ENCODE data around the gene AGAP1. TPM values are rescaled to one million over a fixed set of nuclear protein-coding genes. Genes with fewer than 3 reads are reported as not detected.

Gene AGAP1
- total and polyA plus RNA-seq, 2 donors (not counting 3 experiments of a cell fraction or from before 2014, with no cell fraction given): 10.2 to 20.9 TPM

DNA sequence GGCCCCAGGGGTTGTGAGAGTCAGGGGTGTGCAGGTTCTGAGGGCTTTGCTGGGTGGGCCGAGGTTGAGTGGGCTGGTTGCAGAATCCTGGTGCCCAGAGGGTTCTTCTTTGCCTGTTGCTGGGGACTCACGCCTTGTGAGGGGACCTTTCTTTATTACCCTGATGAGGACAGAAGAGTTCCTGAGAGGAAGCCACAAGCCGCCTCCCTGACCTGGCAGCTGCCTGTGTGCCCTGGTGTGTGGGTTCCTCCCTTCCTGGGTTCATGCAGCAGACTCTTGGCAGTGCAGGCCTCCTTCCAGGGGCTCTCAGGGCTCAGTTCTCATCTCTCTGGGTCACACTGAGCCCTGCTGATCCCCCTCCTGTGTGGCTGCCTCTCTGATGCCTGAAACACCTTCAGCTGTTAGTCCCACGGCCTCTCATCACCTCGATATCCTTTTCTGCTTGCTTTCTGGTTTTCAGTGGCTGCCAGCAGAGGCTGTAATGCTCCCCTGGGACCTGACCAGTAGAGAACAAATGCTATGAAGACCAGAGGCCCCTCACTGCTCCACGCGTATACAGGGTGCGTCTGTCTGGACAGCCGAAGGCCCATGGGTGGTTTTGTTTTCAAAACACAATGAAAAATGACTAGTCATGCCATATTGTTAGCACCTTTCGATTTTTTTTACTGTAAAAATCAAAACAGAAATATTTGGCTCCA lies 191.3 kb downstream of the AGAP1 start:
- no peak overlapping the region for H3K27ac ChIP-seq (ENCODE audit: insufficient read depth, low read depth, low read length)
- intact Hi-C loops (cut with micrococcal nuclease): no loop called here
- no TSS peak for BruUV-seq (replicated peaks)

DNA sequence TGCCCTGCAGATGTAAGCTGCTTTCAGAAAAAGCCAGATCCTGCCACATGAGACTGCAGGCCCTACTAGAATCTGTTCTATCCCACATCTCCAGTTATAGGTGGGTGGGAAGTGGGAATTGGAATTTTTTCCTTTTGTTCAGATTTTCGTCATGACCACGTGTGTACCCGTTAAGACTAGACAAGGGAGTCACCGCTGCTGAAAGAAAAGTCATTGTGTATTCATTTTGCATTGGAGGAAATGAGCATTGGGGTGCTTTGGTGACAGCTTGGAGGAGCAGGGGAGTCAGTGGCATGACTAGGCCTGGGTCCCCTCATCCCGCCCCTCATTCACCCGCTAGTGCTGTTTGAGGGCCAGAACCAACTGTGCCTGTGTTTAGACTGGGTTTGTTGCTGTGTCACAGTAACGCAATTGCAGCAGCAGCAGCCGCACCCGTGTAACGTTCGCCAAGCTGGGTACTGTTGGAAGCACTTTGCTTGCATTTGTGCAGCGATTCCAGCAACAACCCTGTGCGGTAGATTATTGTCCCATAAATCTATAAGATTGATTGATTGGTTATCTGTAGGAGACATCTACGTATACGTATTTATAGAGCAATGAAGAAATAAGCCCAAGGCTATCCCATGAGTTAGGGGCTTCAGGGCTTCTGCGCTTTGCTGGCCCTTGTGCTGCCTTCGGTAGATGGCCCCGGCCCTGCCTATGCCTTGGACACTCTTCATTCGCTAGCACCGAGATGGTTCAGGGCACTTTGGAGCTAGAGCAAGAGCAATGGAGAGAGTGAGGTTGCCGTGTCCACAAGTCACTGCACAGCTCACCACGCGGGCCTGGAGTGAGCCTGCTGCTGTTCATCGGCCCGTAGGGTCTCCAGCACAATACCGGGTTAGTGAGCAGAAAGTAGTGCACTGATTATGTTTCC lies 194.9 kb downstream of the AGAP1 start:
- ChIA-PET POLR2A (no interaction called here), CTCF (no interaction called here)
- Histone ChIP-seq H3K36me3 (ENCODE audit: control insufficient read depth in 2 of 2, extremely low read depth in 1 of 2, insufficient read depth in 2 of 2, low read length in 2 of 2) (no peaks in the 10 kb centered on the region), H2AFZ (ENCODE audit: low read depth, low read length) (no peak overlapping the region), H3K79me2 (ENCODE audit: control insufficient read depth, insufficient read depth, low read length) (no peaks in the 10 kb centered on the region), H4K20me1 (replicated peaks; ENCODE audit: control insufficient read depth, extremely low read depth, insufficient read depth, low read length) (peaks cover 2% of the 10 kb centered on the region), H3K27me3 (ENCODE audit: control insufficient read depth in 2 of 2, insufficient read depth in 2 of 2, low read length in 2 of 2) (no peaks in the 10 kb centered on the region), H3K4me3 (replicated peaks in 1 of 3; ENCODE audit: insufficient read depth in 1 of 3, low read depth in 1 of 3, low read length in 3 of 3) (no peak overlapping the region), H3K9me3 (replicated peaks; ENCODE audit: control insufficient read depth, insufficient read depth, low read length) (no peaks in the 10 kb centered on the region), H3K27ac (ENCODE audit: insufficient read depth, low read depth, low read length) (no peak overlapping the region), H3K9ac (replicated peaks; ENCODE audit: extremely low read depth, insufficient read depth, low read length) (no peak overlapping the region), H3K4me2 (ENCODE audit: insufficient read depth, low read length) (no peak overlapping the region), H3K9me1 (replicated peaks; ENCODE audit: control insufficient read depth, extremely low read depth, insufficient read depth, low read length) (no peaks in the 10 kb centered on the region), H3K4me1 (ENCODE audit: control insufficient read depth, extremely low read depth, insufficient read depth, low read length) (no peaks in the 10 kb centered on the region)
- dilution Hi-C loops (cut with MboI; ENCODE audit: extremely low pct_ligation_motif_present, low sequenced_read_pairs): no loop called here
- DNase-seq (ENCODE audit: low read depth, low spot score) (no peak), FAIRE-seq (no peak)
- BruUV-seq (replicated peaks): no TSS peak
- no peak for TF ChIP-seq GATA2 (IDR thresholded peaks at IDR 0.05; ENCODE audit: insufficient read depth, insufficient read length, low read depth, low read length)
- TF ChIP-seq, protein P1, sequence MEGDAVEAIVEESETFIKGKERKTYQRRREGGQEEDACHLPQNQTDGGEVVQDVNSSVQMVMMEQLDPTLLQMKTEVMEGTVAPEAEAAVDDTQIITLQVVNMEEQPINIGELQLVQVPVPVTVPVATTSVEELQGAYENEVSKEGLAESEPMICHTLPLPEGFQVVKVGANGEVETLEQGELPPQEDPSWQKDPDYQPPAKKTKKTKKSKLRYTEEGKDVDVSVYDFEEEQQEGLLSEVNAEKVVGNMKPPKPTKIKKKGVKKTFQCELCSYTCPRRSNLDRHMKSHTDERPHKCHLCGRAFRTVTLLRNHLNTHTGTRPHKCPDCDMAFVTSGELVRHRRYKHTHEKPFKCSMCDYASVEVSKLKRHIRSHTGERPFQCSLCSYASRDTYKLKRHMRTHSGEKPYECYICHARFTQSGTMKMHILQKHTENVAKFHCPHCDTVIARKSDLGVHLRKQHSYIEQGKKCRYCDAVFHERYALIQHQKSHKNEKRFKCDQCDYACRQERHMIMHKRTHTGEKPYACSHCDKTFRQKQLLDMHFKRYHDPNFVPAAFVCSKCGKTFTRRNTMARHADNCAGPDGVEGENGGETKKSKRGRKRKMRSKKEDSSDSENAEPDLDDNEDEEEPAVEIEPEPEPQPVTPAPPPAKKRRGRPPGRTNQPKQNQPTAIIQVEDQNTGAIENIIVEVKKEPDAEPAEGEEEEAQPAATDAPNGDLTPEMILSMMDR (IDR thresholded peaks at IDR 0.05; ENCODE audit: extremely low read depth in 1 of 2, insufficient read depth in 1 of 2, low read depth in 1 of 2, low read length in 2 of 2): no peak
- no peak for TF ChIP-seq POLR2AphosphoS5 (IDR thresholded peaks at IDR 0.05; ENCODE audit: insufficient read depth, low read depth, low read length)
- no peak for TF ChIP-seq EZH2 (IDR thresholded peaks at IDR 0.05; ENCODE audit: borderline replicate concordance, low read depth, low read length, severe bottlenecking)
- TF ChIP-seq, protein P2, sequence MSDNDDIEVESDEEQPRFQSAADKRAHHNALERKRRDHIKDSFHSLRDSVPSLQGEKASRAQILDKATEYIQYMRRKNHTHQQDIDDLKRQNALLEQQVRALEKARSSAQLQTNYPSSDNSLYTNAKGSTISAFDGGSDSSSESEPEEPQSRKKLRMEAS (IDR thresholded peaks at IDR 0.05; ENCODE audit: insufficient read depth, insufficient read length): no peak
- no peak for TF ChIP-seq POLR2A (IDR thresholded peaks at IDR 0.05; ENCODE audit: low read depth, low read length)
- TF ChIP-seq FOS (IDR thresholded peaks at IDR 0.05; ENCODE audit: borderline replicate concordance, insufficient read depth, low read length): no peak
- no peak for TF ChIP-seq MYC (IDR thresholded peaks at IDR 0.05; ENCODE audit: low read depth, low read length)
- TF ChIP-seq JUN (IDR thresholded peaks at IDR 0.05; ENCODE audit: borderline replicate concordance, insufficient read depth, insufficient read length, low read depth): no peak
- intact Hi-C loops (cut with micrococcal nuclease): no loop called here

More for the DNA sequence above, 191.3 kb downstream of the AGAP1 start:
- no peak overlapping the region for H3K9ac ChIP-seq (replicated peaks; ENCODE audit: extremely low read depth, insufficient read depth, low read length)
- no peaks in the 10 kb centered on the region for H3K27me3 ChIP-seq (ENCODE audit: control insufficient read depth in 2 of 2, insufficient read depth in 2 of 2, low read length in 2 of 2)
- no peak for DNase-seq (ENCODE audit: low read depth, low spot score)
- ChIA-PET POLR2A (no interaction called here), CTCF (no interaction called here)
- dilution Hi-C loops (cut with MboI; ENCODE audit: extremely low pct_ligation_motif_present, low sequenced_read_pairs): no loop called here
- no peaks in the 10 kb centered on the region for H3K4me1 ChIP-seq (ENCODE audit: control insufficient read depth, extremely low read depth, insufficient read depth, low read length)
- H2AFZ ChIP-seq (ENCODE audit: low read depth, low read length): no peak overlapping the region
- no peak overlapping the region for H3K4me2 ChIP-seq (ENCODE audit: insufficient read depth, low read length)
- H3K79me2 ChIP-seq (ENCODE audit: control insufficient read depth, insufficient read depth, low read length): no peaks in the 10 kb centered on the region
- H4K20me1 ChIP-seq (replicated peaks; ENCODE audit: control insufficient read depth, extremely low read depth, insufficient read depth, low read length): peaks cover 2% of the 10 kb centered on the region
- H3K9me3 ChIP-seq (replicated peaks; ENCODE audit: control insufficient read depth, insufficient read depth, low read length): no peaks in the 10 kb centered on the region
- no peaks in the 10 kb centered on the region for H3K36me3 ChIP-seq (ENCODE audit: control insufficient read depth in 2 of 2, extremely low read depth in 1 of 2, insufficient read depth in 2 of 2, low read length in 2 of 2)
- no peak overlapping the region for H3K4me3 ChIP-seq (replicated peaks in 1 of 3; ENCODE audit: insufficient read depth in 1 of 3, low read depth in 1 of 3, low read length in 3 of 3)
- no peak for FAIRE-seq
- no peaks in the 10 kb centered on the region for H3K9me1 ChIP-seq (replicated peaks; ENCODE audit: control insufficient read depth, extremely low read depth, insufficient read depth, low read length)
- TF ChIP-seq EZH2 (IDR thresholded peaks at IDR 0.05; ENCODE audit: borderline replicate concordance, low read depth, low read length, severe bottlenecking): no peak

Measured in endothelial cell of umbilical vein (primary cell).